GM10248 (cell line): ENCODE data around the gene SFTA2.
"Not testable (repeated sequence)": the region's sequence is repeated elsewhere in the genome, so short reads cannot be mapped to it uniquely, and the experiment has no call there.

ENCODE experiments used
- CTCF ChIA-PET: fragments of 300-600 bp; sonication (Branson Sonifier 250); formaldehyde crosslinking; extraction: SDS; loops from one replicate; lab custom pipeline; 2021; ENCODE audit warnings: antibody characterized with exemption; lab: Yijun Ruan, JAX
- POLR2A ChIA-PET: fragments of 350-650 bp; sonication (Branson Sonifier 250); formaldehyde crosslinking; extraction: SDS; loops from one replicate; lab custom pipeline; 2020; ENCODE audit warnings: antibody characterized with exemption; lab: Yijun Ruan, JAX
- DNase-seq: peaks from one replicate; pipeline ENCODE4 v3.0.0; 2012; ENCODE audit errors: extremely low spot score
- CTCF ChIP-seq: IDR thresholded peaks from 2 replicates; pipeline ENCODE4 v1.5.1; 2012; ENCODE audit warnings: mild to moderate bottlenecking, low read depth; ENCODE audit errors: extremely low read depth, missing control alignments, control extremely low read depth

Gene SFTA2

DNA sequence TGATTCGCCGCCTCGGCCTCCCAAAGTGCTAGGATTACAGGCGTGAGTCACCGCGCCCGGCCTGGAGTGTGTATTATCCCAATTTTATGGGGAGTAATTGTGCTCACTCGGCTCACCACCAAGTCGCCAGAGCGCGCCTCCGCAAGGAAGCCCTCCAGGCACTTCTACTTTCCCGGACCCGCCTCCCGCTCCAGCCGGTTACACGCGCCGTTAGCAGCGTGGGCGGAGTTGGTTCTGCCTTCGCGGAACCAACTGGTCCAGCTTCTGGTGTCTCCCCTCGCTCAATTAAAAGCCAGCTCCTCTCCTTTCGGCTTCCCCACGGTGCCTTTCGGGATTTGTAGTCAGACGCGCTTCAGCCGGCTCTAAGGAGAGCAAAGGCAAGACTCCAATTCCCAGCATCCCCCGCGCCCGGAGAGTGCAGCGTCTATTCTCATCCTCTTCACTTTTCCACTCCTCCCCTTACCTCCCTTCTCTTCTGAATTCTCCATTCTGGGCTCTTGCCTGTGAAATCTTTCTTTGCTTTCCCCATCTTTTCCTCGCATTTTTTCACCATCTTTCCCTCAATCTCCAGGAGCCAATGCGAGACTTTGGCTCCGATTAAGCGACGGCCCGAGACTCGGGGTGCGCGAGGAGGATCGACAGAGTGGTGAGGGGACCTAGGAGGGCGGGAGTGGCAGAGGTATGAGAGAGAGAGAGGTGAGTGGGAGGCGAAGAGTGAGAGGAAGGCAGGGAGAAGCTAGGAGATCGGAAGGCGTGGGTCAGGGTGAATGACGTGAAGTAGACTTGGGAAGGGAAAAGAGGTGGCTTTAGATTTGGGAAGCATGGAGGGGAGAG lies 24.0 kb downstream of the SFTA2 start, which contains the start of gene GTF2H4:
Gene GTF2H4, plus strand, starts transcription at position 450 of the 834 bp plus-strand sequence.
- DNase-seq, result peak; percentile 94
- POLR2A ChIA-PET, result no interaction called here
- CTCF ChIA-PET, result interaction anchor here (1.0 to 1.5 kb wide), 6 partner anchors 29 to 179 kb away, joined by 3 to 5 read pairs (median 3); no protein-coding TSS in a partner anchor
- TF ChIP-seq CTCF, result no peak

DNA sequence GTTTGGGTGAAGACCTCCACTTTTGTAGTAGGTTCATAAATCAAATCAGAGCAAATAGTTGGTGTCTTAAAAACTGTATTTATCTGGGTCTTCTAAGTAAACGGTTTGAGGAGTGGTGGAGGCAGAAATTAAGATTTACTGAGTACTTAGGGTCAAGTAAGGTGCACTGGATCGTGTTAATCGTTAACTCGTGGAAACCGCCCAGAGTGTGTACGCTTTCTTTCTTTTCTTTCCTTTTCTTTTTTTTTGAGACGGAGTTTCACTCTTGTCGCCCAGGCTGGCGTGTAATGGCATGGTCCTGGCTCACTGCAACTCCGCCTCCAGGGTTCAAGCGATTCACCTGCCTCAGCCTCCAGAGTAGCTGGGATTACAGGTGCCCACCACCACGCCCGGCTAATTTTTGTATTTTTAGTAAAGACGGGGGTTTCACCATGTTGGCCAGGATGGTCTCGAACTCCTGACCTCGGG lies 24.6 kb downstream of the SFTA2 start:
- CTCF ChIA-PET, result interaction anchor here (0.9 to 2.3 kb wide), 8 partner anchors 11 to 180 kb away, joined by 3 to 12 read pairs (median 3); no protein-coding TSS in a partner anchor
- POLR2A ChIA-PET, DNase-seq: not testable (repeated sequence)

DNA sequence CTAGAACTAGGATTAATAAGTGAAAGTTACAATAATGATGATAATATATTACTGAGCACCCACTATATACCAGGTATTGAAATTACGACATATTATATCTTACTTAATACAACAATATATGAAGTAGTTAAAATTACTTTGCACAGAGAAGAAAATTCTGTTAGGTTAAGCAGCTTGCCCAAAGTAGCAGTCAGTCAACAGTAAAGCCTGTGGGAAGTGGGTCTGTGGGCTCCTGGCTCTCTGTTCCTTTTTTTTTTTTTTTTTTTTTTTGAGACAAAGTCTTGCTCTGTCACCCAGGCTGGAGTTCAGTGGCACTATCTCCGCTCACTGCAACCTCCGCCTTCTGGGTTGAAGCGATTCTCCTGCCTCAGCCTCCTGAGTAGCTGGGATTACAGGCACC lies 28.7 kb downstream of the SFTA2 start:
- DNase-seq, result no peak
- ChIA-PET CTCF (interaction anchor here (3.9 kb wide), 1 partner anchor 12 kb away, joined by 26 read pairs; the partner anchor contains the start of gene VARS2), POLR2A (interaction anchor here (0.6 to 0.9 kb wide), 2 partner anchors 595 to 1230 kb away, joined by 3 read pairs; partner anchors contain the start of gene MICB)
- no peak for TF ChIP-seq CTCF

- CTCF ChIA-PET, result interaction anchor here (2.2 kb wide), 1 partner anchor 10 kb away, joined by 11 read pairs; the partner anchor contains the start of gene VARS2
- DNase-seq, result no peak
- POLR2A ChIA-PET, result interaction anchor here (0.6 kb wide), 1 partner anchor 1231 kb away, joined by 3 read pairs; no protein-coding TSS in a partner anchor
These were observed 29.3 kb downstream of the SFTA2 start for GRCh38 chr6:30902709-30903108.

DNA sequence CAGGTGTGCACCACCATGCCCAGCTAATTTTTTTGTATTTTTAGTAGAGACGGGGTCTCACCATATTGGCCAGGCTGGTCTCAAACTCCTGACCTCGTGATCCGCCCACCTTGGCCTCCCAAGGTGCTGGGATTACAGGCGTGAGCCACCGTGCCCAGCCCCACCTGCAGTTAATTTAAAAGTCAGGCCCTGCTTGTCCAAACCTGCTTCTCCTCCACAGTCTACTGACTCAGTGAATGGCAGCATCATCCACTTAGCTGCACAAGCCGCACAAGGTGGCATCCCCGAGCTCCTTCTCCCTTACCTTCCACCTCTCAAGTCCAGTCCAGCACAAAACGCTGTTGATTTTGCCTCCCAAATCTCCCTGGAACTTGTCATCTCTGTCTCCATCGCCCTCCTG lies 29.8 kb downstream of the SFTA2 start:
- DNase-seq, result not testable (repeated sequence)
- ChIA-PET CTCF (interaction anchor here (2.2 kb wide), 1 partner anchor 11 kb away, joined by 11 read pairs; the partner anchor contains the start of gene VARS2), POLR2A (interaction anchor here (0.6 kb wide), 1 partner anchor 655 kb away, joined by 4 read pairs; no protein-coding TSS in a partner anchor)

More at GRCh38 chr6:30902709-30903108, 29.3 kb downstream of the SFTA2 start:
- TF ChIP-seq CTCF, result no peak

GRCh38 chr6:30901436-30901835 lies 30.5 kb downstream of the SFTA2 start:
- ChIA-PET POLR2A (no interaction called here), CTCF (interaction anchor here (0.9 to 2.2 kb wide), 2 partner anchors 12 to 178 kb away, joined by 3 to 11 read pairs; partner anchors contain the start of gene VARS2)
- DNase-seq, result no peak
- TF ChIP-seq CTCF, result no peak

DNA sequence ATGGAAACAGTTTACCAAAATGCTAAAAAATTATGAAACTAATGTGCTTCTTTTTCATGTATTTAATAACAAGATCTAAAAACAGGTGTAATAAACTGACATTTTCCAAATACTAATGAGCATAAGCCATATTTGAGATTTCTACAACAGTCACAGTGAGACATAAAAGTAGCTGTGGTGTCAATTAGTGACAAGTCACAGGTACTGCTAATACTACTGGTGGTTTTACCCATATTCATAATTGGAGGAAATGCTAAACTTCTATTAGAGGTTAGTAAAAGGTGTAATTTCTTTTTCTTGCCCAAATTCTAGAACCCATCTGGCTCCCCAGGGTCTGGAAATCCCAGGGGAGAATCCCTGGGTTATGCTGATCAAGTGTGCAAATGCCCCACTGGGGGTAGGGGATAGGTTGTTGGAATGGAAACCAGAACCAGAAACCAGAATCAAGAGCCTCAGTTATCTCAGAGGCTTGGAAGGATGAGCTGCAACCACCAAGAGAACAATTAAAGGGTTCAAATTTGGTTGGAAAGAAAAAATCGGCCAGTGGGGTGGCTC lies 31.0 kb downstream of the SFTA2 start:
- CTCF ChIA-PET, result interaction anchor here (0.9 to 2.2 kb wide), 3 partner anchors 10 to 178 kb away, joined by 3 to 11 read pairs (median 3); partner anchors contain the start of gene VARS2
- no peak for DNase-seq
- POLR2A ChIA-PET, result no interaction called here
- no peak for TF ChIP-seq CTCF
